Kidney epithelial cell (primary cell): ENCODE measurements around the gene SIVA1. TPM values are rescaled to one million over a fixed set of nuclear protein-coding genes. Genes with fewer than 3 reads are reported as not detected.

Experiments
- DNase-seq: peaks from one replicate; pipeline ENCODE4 v3.0.0-alpha.2; 2010; ENCODE audit warnings: low read depth
- H3K27me3 ChIP-seq: 2 replicates; pipeline ENCODE4 v1.6.0; 2011; ENCODE audit warnings: low read length; ENCODE audit not compliant: control insufficient read depth, insufficient read depth
- H3K36me3 ChIP-seq: 2 replicates; pipeline ENCODE4 v1.5.1; 2011; ENCODE audit warnings: low read length; ENCODE audit not compliant: control insufficient read depth, insufficient read depth
- H3K4me3 ChIP-seq: 2 replicates; pipeline ENCODE4 v1.5.1; 2011; ENCODE audit warnings: low read depth, mild to moderate bottlenecking, control low read depth, low read length
- total RNA-seq: library from RNA; depleted of rRNA; stranded (reverse); fragments of >200 nt; gene quantifications from 2 replicates; pipeline ENCODE4 v1.2.3, GENCODE V29; 2015
- TF ChIP-seq, protein P1 (sequence below): IDR thresholded peaks from 2 replicates; pipeline ENCODE4 v1.5.1; 2011; ENCODE audit warnings: mild to moderate bottlenecking, moderate library complexity, low read length, control low read depth, inconsistent platforms; ENCODE audit not compliant: insufficient read depth, poor library complexity, severe bottlenecking

The SIVA1 gene
- total RNA-seq, 1 donor from 2014 or later: 222 TPM

DNA sequence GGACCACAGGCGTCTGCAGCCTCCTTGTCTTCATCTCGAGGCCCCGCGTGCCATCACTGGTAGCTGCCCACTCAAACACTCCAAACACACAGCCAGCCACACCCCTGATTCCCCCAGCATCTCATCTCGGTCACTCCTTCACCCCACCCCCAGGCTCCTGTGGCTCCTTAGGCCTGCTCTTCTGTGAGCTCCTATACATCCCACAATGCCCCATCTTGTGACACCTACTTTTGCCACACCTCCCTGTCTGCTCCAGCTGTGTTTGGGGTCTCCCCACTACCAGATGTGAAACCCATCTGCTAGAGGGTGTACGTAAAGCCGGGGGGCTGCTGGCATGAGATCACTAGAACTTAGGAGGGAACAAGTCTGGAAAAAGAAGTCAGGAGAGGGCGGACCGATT lies 38.5 kb downstream of the SIVA1 start:
- Histone ChIP-seq H3K36me3 (no peaks in the 10 kb centered on the region), H3K27me3 (no peaks in the 10 kb centered on the region), H3K4me3 (no peak overlapping the region)
- TF ChIP-seq, protein P1, sequence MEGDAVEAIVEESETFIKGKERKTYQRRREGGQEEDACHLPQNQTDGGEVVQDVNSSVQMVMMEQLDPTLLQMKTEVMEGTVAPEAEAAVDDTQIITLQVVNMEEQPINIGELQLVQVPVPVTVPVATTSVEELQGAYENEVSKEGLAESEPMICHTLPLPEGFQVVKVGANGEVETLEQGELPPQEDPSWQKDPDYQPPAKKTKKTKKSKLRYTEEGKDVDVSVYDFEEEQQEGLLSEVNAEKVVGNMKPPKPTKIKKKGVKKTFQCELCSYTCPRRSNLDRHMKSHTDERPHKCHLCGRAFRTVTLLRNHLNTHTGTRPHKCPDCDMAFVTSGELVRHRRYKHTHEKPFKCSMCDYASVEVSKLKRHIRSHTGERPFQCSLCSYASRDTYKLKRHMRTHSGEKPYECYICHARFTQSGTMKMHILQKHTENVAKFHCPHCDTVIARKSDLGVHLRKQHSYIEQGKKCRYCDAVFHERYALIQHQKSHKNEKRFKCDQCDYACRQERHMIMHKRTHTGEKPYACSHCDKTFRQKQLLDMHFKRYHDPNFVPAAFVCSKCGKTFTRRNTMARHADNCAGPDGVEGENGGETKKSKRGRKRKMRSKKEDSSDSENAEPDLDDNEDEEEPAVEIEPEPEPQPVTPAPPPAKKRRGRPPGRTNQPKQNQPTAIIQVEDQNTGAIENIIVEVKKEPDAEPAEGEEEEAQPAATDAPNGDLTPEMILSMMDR: no peak
- DNase-seq: no peak

- Histone ChIP-seq H3K27me3 (no peaks in the 10 kb centered on the region), H3K36me3 (no peaks in the 10 kb centered on the region), H3K4me3 (no peak overlapping the region)
- TF ChIP-seq, protein P1: no peak
- no peak for DNase-seq
Observed at GRCh38 chr14:104792101-104792884, 39.3 kb downstream of the SIVA1 start.

DNA sequence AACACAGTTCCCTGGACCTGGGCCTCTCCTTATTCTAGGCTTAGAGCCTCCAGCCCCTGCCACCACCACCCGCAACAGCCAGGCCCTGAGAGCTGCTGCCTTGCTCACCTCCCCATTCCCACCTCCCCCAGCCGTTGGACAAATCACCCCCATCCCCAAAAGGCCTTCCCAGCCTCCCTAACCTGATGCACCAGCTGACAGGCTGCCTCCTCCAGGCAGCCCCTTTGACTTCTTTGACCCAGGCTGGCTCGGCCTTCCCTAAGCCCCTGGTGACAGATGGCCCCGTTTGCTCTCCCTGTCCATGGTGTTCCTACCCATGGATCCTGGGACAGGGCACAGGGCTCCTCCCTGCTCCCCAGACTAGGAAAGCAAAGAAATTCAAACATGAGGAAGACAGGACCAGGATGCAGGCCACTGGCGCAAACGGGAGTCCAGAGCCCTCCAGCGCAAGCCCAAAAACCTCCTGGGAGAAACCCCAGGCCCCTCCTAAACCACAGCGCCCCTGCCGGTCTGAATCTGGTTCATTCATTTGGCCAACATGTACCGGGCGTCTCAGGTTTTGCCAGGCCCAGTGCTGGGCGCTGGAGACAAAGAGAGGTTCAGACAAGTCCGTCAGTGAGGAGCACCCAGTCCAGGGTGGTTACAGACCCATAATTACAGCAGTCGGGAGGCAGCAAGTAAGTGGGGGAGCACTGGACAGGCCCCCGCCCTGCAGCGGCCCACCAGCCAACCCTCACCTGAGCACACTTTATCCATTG lies 40.2 kb downstream of the SIVA1 start:
- no peaks in the 10 kb centered on the region for H3K27me3 ChIP-seq
- DNase-seq: no peak
- TF ChIP-seq, protein P1: no peak
- no peaks in the 10 kb centered on the region for H3K36me3 ChIP-seq
- no peak overlapping the region for H3K4me3 ChIP-seq

- DNase-seq: no peak
- H3K4me3 ChIP-seq: no peak overlapping the region
- TF ChIP-seq, protein P1: no peak
Observed at GRCh38 chr14:104793703-104793959, 40.7 kb downstream of the SIVA1 start.

DNA sequence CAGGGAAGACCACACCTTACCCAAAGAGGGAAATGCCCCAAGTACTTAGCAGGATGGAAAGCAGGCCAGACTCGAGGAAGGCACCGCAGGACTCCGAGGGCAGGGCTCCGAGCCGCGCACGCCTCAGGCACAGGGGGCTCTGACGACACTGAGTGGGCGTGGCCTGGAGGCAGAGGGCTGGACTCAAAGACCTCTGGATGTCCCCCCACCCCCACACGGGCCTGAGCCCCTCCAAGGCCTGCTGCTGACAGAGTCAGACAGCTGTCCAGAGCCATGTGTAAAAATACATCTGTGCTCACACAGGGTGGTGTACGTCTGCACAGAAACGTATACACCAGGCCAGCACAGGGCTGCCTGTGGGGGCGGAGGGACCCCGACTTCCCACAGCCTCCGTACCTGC lies 41.2 kb downstream of the SIVA1 start:
- Histone ChIP-seq H3K27me3 (no peaks in the 10 kb centered on the region), H3K4me3 (peak overlapping the region; percentile 67), H3K36me3 (no peaks in the 10 kb centered on the region)
- TF ChIP-seq, protein P1: no peak
- DNase-seq: no peak

More at GRCh38 chr14:104793703-104793959, 40.7 kb downstream of the SIVA1 start:
- Histone ChIP-seq H3K27me3 (no peaks in the 10 kb centered on the region), H3K36me3 (no peaks in the 10 kb centered on the region)

DNA sequence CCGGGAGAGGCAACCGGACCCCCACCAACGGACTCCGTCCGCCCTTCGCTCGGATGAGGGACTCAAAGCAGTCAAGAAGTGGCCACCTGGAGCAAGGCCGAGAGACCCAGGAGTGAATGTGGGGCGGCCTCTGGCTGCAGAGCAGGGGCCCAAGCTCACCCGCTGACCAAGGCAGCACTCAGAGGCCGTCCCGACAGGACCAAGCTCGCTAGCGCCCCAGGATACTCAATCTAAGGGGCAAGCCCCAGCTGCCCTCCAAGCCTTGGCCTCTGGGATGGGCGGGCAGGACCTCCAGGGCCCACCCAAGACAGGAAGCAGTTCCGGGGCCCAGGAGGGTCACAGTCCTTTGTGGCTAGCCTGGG lies 41.7 kb downstream of the SIVA1 start:
- no peaks in the 10 kb centered on the region for H3K27me3 ChIP-seq
- TF ChIP-seq, protein P1: peak; percentile 5
- H3K4me3 ChIP-seq: peak overlapping the region; percentile 67
- no peak for DNase-seq
- no peaks in the 10 kb centered on the region for H3K36me3 ChIP-seq
